GM21723 (cell line): ENCODE measurements around the gene SLC1A7.

ENCODE experiments used
- ATAC-seq: cut with Tn5 transposase; IDR thresholded peaks from one replicate; pipeline ENCODE4 v1.9.1; 2021; ENCODE audit warnings: mild to moderate bottlenecking, moderate library complexity; ENCODE audit not compliant: unreplicated experiment

Gene SLC1A7

GRCh38 chr1:53134961-53135734, 7.3 kb downstream of the SLC1A7 start:
- no peak for ATAC-seq

GRCh38 chr1:53134042-53134485, 8.4 kb downstream of the SLC1A7 start:
- ATAC-seq = no peak

- ATAC-seq = no peak
Measured at GRCh38 chr1:53133261-53134041, 9.0 kb downstream of the SLC1A7 start.

GRCh38 chr1:53132176-53132575, 10.3 kb downstream of the SLC1A7 start:
- ATAC-seq = no peak

- no peak for ATAC-seq
Measured at GRCh38 chr1:53131590-53131938, 10.9 kb downstream of the SLC1A7 start.

- ATAC-seq = no peak
Measured at GRCh38 chr1:53130878-53131589, 11.4 kb downstream of the SLC1A7 start.

- no peak for ATAC-seq
Measured at GRCh38 chr1:53130598-53130877, 11.9 kb downstream of the SLC1A7 start.

- ATAC-seq = no peak
Measured at GRCh38 chr1:53129891-53130597, 12.4 kb downstream of the SLC1A7 start.

GRCh38 chr1:53128401-53128800, 14.0 kb downstream of the SLC1A7 start:
- no peak for ATAC-seq

- no peak for ATAC-seq
Measured at GRCh38 chr1:53127546-53127945, 14.9 kb downstream of the SLC1A7 start.

GRCh38 chr1:53126495-53126894, 15.9 kb downstream of the SLC1A7 start:
- no peak for ATAC-seq

GRCh38 chr1:53125623-53126360, 16.6 kb downstream of the SLC1A7 start:
- no peak for ATAC-seq

- ATAC-seq = no peak
Measured at GRCh38 chr1:53125122-53125521, 17.3 kb downstream of the SLC1A7 start.

GRCh38 chr1:53123453-53124140, 18.8 kb downstream of the SLC1A7 start:
- ATAC-seq = no peak

GRCh38 chr1:53122961-53123413, 19.5 kb downstream of the SLC1A7 start:
- no peak for ATAC-seq

- ATAC-seq = no peak
Measured at GRCh38 chr1:53122201-53122885, 20.1 kb downstream of the SLC1A7 start.

GRCh38 chr1:53121319-53122172, 20.9 kb downstream of the SLC1A7 start:
- no peak for ATAC-seq

GRCh38 chr1:53120659-53121058, 21.8 kb downstream of the SLC1A7 start:
- ATAC-seq = no peak
